HG03097 (cell line): Measurements from ENCODE around the gene ZC3HAV1.
"Not testable (repeated sequence)": the region's sequence is repeated elsewhere in the genome, so short reads cannot be mapped to it uniquely, and the experiment has no call there.

ENCODE experiments used
- ATAC-seq: cut with Tn5 transposase; IDR thresholded peaks from one replicate; pipeline ENCODE4 v1.9.1; 2021; ENCODE audit not compliant: unreplicated experiment, low FRiP score

The ZC3HAV1 gene

GRCh38 chr7:139109188-139109982 lies at the start of gene ZC3HAV1:
ZC3HAV1 (minus strand) TSS chr7:139109720; CDS start chr7:139109331, 389 bp downstream.
- peak; percentile 65 for ATAC-seq

GRCh38 chr7:139153832-139154231 lies 44.3 kb upstream of the ZC3HAV1 start:
- ATAC-seq, result no peak

- no peak for ATAC-seq
Observed at GRCh38 chr7:139152149-139152548, 42.6 kb upstream of the ZC3HAV1 start.

GRCh38 chr7:139139150-139139549 lies 29.6 kb upstream of the ZC3HAV1 start:
- no peak for ATAC-seq

GRCh38 chr7:139133335-139134139 lies 24.0 kb upstream of the ZC3HAV1 start:
- ATAC-seq, result peak; percentile 88

GRCh38 chr7:139132887-139133286 lies 23.4 kb upstream of the ZC3HAV1 start:
- ATAC-seq, result no peak

- no peak for ATAC-seq
Observed at GRCh38 chr7:139131601-139132041, 22.1 kb upstream of the ZC3HAV1 start.

GRCh38 chr7:139129814-139130213 lies 20.3 kb upstream of the ZC3HAV1 start:
- not testable (repeated sequence) for ATAC-seq

GRCh38 chr7:139127648-139128047 lies 18.1 kb upstream of the ZC3HAV1 start:
- no peak for ATAC-seq

GRCh38 chr7:139125657-139126056 lies 16.1 kb upstream of the ZC3HAV1 start:
- ATAC-seq, result no peak

GRCh38 chr7:139124995-139125394 lies 15.5 kb upstream of the ZC3HAV1 start:
- not testable (repeated sequence) for ATAC-seq

GRCh38 chr7:139124084-139124914 lies 14.8 kb upstream of the ZC3HAV1 start:
- ATAC-seq, result no peak

- no peak for ATAC-seq
Observed at GRCh38 chr7:139119486-139119849, 9.9 kb upstream of the ZC3HAV1 start.

GRCh38 chr7:139118805-139119485 lies 9.4 kb upstream of the ZC3HAV1 start:
- peak; percentile 69 for ATAC-seq

- peak; percentile 44 for ATAC-seq
Observed at GRCh38 chr7:139118234-139118804, 8.8 kb upstream of the ZC3HAV1 start.

GRCh38 chr7:139117599-139118233 lies 8.2 kb upstream of the ZC3HAV1 start:
- no peak for ATAC-seq

- no peak for ATAC-seq
Observed at GRCh38 chr7:139116999-139117398, 7.5 kb upstream of the ZC3HAV1 start.

- no peak for ATAC-seq
Observed at GRCh38 chr7:139115104-139115503, 5.6 kb upstream of the ZC3HAV1 start.

- no peak for ATAC-seq
Observed at GRCh38 chr7:139114585-139114984, 5.1 kb upstream of the ZC3HAV1 start.
